A549 treated with Mapracorat at 1 μM for 4 hours (cell line): ENCODE data around the gene ABLIM3. TPM values are rescaled to one million over a fixed set of nuclear protein-coding genes. Genes with fewer than 3 reads are reported as not detected.

Source experiments
- total RNA-seq: library from RNA; stranded (reverse); fragments of 200-300 nt; extraction: Qiagen RNA extraction; gene quantifications from 5 replicates; pipeline ENCODE4 v1.2.3, GENCODE V29; 2022

ABLIM3 gene
- total RNA-seq: 21.7 to 27.2 TPM (median 21.9 TPM) in 5 replicates

DNA sequence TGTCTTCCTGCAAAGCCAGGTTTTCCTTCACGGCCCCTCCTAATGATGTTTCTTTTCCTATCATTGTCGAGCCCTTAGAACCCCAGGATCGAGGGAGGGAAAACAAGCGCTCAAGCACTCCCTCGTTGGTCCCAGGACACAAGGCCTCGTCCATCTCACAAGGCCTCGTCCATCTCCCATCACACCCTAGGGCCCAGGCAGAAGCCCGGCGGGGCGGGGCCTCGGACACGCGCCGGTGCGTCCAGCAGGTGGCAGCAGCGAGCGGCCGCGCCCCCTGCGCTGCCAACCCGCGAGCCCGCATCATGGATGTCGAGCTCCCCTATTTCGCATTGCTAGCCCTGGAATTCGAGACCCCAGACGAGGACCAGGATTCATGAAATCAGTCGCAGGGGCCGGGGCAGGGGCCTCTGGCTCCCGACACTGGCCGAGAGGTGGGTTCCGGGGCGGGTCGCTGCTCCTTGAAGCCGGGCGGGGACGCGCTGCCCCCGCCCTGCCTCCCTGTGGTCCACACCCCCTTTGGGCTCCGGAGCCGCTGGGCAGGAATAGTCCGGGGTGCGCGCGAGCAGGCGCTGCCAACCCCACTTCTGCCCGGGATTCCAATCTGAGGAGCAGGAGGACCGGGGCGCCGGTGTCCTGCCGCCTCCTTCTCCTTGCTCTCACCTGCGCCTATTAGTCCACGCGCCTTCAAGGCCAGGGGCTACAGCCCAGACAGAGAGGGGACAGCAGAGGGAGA, at the start of gene ABLIM3:
Gene ABLIM3, plus strand, starts transcription at position 270 of the 733 bp plus-strand sequence. CDS start 603 bp downstream, outside the sequence.

DNA sequence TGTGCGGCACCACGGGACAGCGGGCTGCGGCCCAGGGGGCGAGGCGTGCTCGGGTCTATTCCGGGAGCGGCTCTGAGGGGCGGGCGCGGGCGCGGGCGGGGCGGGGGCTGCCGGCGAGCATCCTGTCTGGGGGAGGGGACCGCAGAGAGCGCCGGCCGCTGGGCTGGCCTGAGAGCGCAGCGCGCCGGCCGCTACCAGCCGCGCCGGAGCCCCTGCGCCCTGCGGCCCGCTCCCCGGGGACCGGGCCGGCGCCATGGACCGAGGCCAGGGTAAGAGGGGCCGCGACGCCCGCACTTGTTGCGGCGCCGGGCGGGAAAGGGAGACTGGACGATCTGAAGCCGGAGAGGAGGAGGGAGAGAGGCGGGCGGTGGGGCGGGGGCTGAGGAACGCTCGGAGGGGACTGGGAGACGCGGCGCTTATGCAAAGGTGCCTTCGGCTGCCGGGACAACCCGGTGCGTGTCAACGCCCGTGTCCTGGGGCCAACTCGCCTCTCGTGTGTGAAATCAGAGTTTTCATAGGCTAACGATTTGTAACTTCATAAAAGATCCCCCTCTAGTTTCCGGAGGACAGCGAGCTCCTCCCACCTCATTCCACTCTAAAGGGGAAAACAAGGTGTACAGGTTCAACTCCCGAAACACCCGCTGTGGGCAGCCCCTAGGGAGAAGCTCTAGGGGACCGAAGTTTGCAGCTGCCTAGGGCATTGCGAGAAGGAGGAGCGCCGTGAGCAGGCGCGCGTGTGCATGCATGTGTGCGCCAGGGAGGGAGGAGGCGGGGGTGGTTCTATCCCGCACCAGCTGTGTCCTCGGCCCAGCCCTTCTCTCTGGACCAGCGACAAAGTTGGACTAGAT, 130.6 kb downstream of the ABLIM3 start, which contains the start of gene AFAP1L1:
Gene AFAP1L1, plus strand, starts transcription at position 144 of the 848 bp plus-strand sequence. Its CDS starts 110 bp downstream, at position 254.

Other genes starting within 250 kb of the ABLIM3 start
- 0.33 to 0.76 TPM (median 0.44 TPM) in 5 replicates for gene SH3TC2, start 78.4 kb upstream of the ABLIM3 start, total RNA-seq
- gene AFAP1L1, start 130.4 kb downstream of the ABLIM3 start, total RNA-seq: 9.9 to 14.9 TPM (median 13.1 TPM) in 5 replicates
- 7.0 to 8.4 TPM (median 7.4 TPM) in 5 replicates for gene GRPEL2, start 204.0 kb downstream of the ABLIM3 start, total RNA-seq
- gene PCYOX1L, start 216.6 kb downstream of the ABLIM3 start, total RNA-seq: 1.9 to 3.2 TPM (median 2.6 TPM) in 5 replicates
- gene IL17B, start 237.8 kb downstream of the ABLIM3 start, total RNA-seq: not detected in 5 replicates